Adrenal gland (tissue), 5 donors: ENCODE data around the gene PSMD6.

ENCODE experiments used
- POLR2A ChIP-seq, 2 donors: fragments of 450-650 bp; IDR thresholded peaks; one replicate each; pipeline ENCODE4 v1.6.1; 2017; ENCODE audit warnings: antibody characterized with exemption in 2 of 2, mild to moderate bottlenecking in 2 of 2, moderate library complexity in 1 of 2
- TF ChIP-seq, protein P1 (sequence below), 6 experiments: fragments of 450-650 bp in 4 of 6; fragments of 200-600 bp in 2 of 6; sonication (generic) in 1 of 6; IDR thresholded peaks; 1 replicate in 5 of 6; 2 replicates in 1 of 6; pipeline versions ENCODE4 v1.5.1 to v1.8.0; 2016 to 2021; ENCODE audit warnings: antibody characterized with exemption in 6 of 6, mild to moderate bottlenecking in 2 of 6, moderate library complexity in 1 of 6
- donor health status: DM: no; HTN: no; CAD: no.

DNA sequence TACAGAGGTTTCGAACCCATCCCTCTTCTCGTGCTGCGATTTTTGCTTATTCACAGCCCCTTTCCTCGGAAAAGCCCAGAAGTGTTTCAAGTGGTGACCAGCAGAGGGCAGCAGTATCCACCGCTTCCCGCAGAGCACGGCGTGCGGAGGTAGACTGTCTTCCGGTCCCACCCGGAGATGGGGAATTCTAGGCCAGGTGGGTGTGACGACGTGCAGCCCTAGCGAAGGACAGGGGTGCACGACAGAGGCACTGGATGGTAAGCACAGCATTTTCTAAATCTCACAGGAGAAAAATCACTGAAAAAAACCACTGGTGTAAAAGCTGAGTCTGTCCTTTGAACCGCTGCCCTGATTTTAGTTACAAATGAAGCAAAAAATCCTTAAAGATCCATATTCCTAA lies 7.4 kb upstream of the PSMD6 start:
- no peak for TF ChIP-seq POLR2A (IDR thresholded peaks at IDR 0.05)
- TF ChIP-seq, protein P1, sequence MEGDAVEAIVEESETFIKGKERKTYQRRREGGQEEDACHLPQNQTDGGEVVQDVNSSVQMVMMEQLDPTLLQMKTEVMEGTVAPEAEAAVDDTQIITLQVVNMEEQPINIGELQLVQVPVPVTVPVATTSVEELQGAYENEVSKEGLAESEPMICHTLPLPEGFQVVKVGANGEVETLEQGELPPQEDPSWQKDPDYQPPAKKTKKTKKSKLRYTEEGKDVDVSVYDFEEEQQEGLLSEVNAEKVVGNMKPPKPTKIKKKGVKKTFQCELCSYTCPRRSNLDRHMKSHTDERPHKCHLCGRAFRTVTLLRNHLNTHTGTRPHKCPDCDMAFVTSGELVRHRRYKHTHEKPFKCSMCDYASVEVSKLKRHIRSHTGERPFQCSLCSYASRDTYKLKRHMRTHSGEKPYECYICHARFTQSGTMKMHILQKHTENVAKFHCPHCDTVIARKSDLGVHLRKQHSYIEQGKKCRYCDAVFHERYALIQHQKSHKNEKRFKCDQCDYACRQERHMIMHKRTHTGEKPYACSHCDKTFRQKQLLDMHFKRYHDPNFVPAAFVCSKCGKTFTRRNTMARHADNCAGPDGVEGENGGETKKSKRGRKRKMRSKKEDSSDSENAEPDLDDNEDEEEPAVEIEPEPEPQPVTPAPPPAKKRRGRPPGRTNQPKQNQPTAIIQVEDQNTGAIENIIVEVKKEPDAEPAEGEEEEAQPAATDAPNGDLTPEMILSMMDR (IDR thresholded peaks at IDR 0.05): peak; percentile 76 to 95 (median 92)
